ENCODE results near the gene CMTM6.
A peak's percentile ranks its signal among the peaks of the same experiment; 100 is the strongest.
"Not testable (repeated sequence)": the region's sequence is repeated elsewhere in the genome, so short reads cannot be mapped to it uniquely, and the experiment has no call there.

CMTM6 gene

GRCh38 chr3:32488474-32489008 lies 14.1 kb downstream of the CMTM6 start:
- no peak for TF ChIP-seq GATA1 (IDR thresholded peaks at IDR 0.05; ENCODE audit: low read depth, low read length)
- no peak for TF ChIP-seq POLR2A (IDR thresholded peaks at IDR 0.05; ENCODE audit: low read length)

GRCh38 chr3:32487781-32488473 lies 14.7 kb downstream of the CMTM6 start:
- no peak for TF ChIP-seq POLR2A (IDR thresholded peaks at IDR 0.05; ENCODE audit: low read length)
- TF ChIP-seq GATA1 (IDR thresholded peaks at IDR 0.05; ENCODE audit: low read depth, low read length): no peak
- no peak for DNase-seq

More at GRCh38 chr3:32488474-32489008, 14.1 kb downstream of the CMTM6 start:
- peak; percentile 21 to 73 for DNase-seq

- TF ChIP-seq GATA1 (IDR thresholded peaks at IDR 0.05; ENCODE audit: low read depth, low read length): no peak
- no peak for TF ChIP-seq POLR2A (IDR thresholded peaks at IDR 0.05; ENCODE audit: low read length)
- no peak for DNase-seq
These were observed 18.2 kb downstream of the CMTM6 start for GRCh38 chr3:32484436-32484835.

- DNase-seq: peak in 1 of 2 experiments; percentile 23
- TF ChIP-seq POLR2A (IDR thresholded peaks at IDR 0.05; ENCODE audit: low read length) (no peak), GATA1 (IDR thresholded peaks at IDR 0.05; ENCODE audit: low read depth, low read length) (no peak)
These were observed 18.9 kb downstream of the CMTM6 start for GRCh38 chr3:32483772-32484171.

GRCh38 chr3:32482693-32483092 lies 20.0 kb downstream of the CMTM6 start:
- TF ChIP-seq POLR2A (IDR thresholded peaks at IDR 0.05; ENCODE audit: low read length): no peak
- TF ChIP-seq GATA1 (IDR thresholded peaks at IDR 0.05; ENCODE audit: low read depth, low read length): no peak
- DNase-seq: peak; percentile 32 to 49

GRCh38 chr3:32481791-32482631 lies 20.6 kb downstream of the CMTM6 start:
- DNase-seq: no peak
- TF ChIP-seq GATA1 (IDR thresholded peaks at IDR 0.05; ENCODE audit: low read depth, low read length) (no peak), POLR2A (IDR thresholded peaks at IDR 0.05; ENCODE audit: low read length) (no peak)

GRCh38 chr3:32480604-32481003 lies 22.0 kb downstream of the CMTM6 start:
- TF ChIP-seq GATA1 (IDR thresholded peaks at IDR 0.05; ENCODE audit: low read depth, low read length) (no peak), POLR2A (IDR thresholded peaks at IDR 0.05; ENCODE audit: low read length) (no peak)
- DNase-seq: no peak

- TF ChIP-seq GATA1 (IDR thresholded peaks at IDR 0.05; ENCODE audit: low read depth, low read length): no peak
- TF ChIP-seq POLR2A (IDR thresholded peaks at IDR 0.05; ENCODE audit: low read length): no peak
- DNase-seq: no peak
These were observed 28.5 kb downstream of the CMTM6 start for GRCh38 chr3:32474201-32474600.

GRCh38 chr3:32472151-32472550 lies 30.5 kb downstream of the CMTM6 start:
- DNase-seq: not testable (repeated sequence)

- no peak for DNase-seq
- TF ChIP-seq GATA1 (IDR thresholded peaks at IDR 0.05; ENCODE audit: low read depth, low read length): no peak
These were observed 31.4 kb downstream of the CMTM6 start for GRCh38 chr3:32471246-32471645.

- TF ChIP-seq POLR2A (IDR thresholded peaks at IDR 0.05; ENCODE audit: low read length) (no peak), GATA1 (IDR thresholded peaks at IDR 0.05; ENCODE audit: low read depth, low read length) (no peak)
These were observed 32.3 kb downstream of the CMTM6 start for GRCh38 chr3:32470362-32470761.

GRCh38 chr3:32469151-32469874 lies 33.3 kb downstream of the CMTM6 start:
- TF ChIP-seq POLR2A (IDR thresholded peaks at IDR 0.05; ENCODE audit: low read length): no peak
- TF ChIP-seq GATA1 (IDR thresholded peaks at IDR 0.05; ENCODE audit: low read depth, low read length): no peak
- DNase-seq: no peak

More at GRCh38 chr3:32470362-32470761, 32.3 kb downstream of the CMTM6 start:
- DNase-seq: no peak

GRCh38 chr3:32467333-32468070 lies 35.1 kb downstream of the CMTM6 start:
- peak; percentile 70 to 82 for DNase-seq
- TF ChIP-seq GATA1 (IDR thresholded peaks at IDR 0.05; ENCODE audit: low read depth, low read length): no peak

GRCh38 chr3:32466808-32467207 lies 35.8 kb downstream of the CMTM6 start:
- not testable (repeated sequence) for DNase-seq

- DNase-seq: not testable (repeated sequence)
These were observed 37.9 kb downstream of the CMTM6 start for GRCh38 chr3:32464726-32465125.

- not testable (repeated sequence) for DNase-seq
These were observed 39.2 kb downstream of the CMTM6 start for GRCh38 chr3:32463415-32463814.

- DNase-seq: not testable (repeated sequence)
These were observed 40.3 kb downstream of the CMTM6 start for GRCh38 chr3:32462191-32462986.

GRCh38 chr3:32460817-32461496 lies 41.7 kb downstream of the CMTM6 start:
- not testable (repeated sequence) for DNase-seq

Data from erythroblast (primary cell).